HAP-1 (cell line): ENCODE measurements around the gene TPP1.

Experiments
- DNase-seq, 2 experiments: peaks; one replicate each; pipeline ENCODE4 v3.0.0-alpha.2; 2016 to 2020; ENCODE audit warnings: low spot score in 2 of 2
- H3K27me3 ChIP-seq: fragments of 250-450 bp; sonication (Bioruptor Pico); 2 replicates; pipeline ENCODE4 v1.5.1; 2020; ENCODE audit warnings: low read depth, mild to moderate bottlenecking, moderate library complexity
- H3K36me3 ChIP-seq: fragments of 250-450 bp; sonication (Bioruptor Pico); replicated peaks from 2 replicates; pipeline ENCODE4 v1.5.1; 2020; ENCODE audit warnings: mild to moderate bottlenecking
- H3K4me1 ChIP-seq: fragments of 250-450 bp; sonication (Bioruptor Pico); 2 replicates; pipeline ENCODE4 v1.5.1; 2020; ENCODE audit warnings: mild to moderate bottlenecking
- H3K4me3 ChIP-seq: fragments of 250-450 bp; sonication (Bioruptor Pico); 2 replicates; pipeline ENCODE4 v1.5.1; 2020; ENCODE audit warnings: mild to moderate bottlenecking, moderate library complexity
- H3K9me3 ChIP-seq: fragments of 250-450 bp; sonication (Bioruptor Pico); 2 replicates; pipeline ENCODE4 v1.5.1; 2020; ENCODE audit warnings: mild to moderate bottlenecking, moderate library complexity
- in situ Hi-C: fragments of 300-500 bp; cut with MboI; formaldehyde crosslinking; loops from 3 replicates; pipeline ENCODE4 v1.14.3; 2020; ENCODE audit warnings: low sequenced_read_pairs, inconsistent platforms, mixed read lengths

The TPP1 gene

DNA sequence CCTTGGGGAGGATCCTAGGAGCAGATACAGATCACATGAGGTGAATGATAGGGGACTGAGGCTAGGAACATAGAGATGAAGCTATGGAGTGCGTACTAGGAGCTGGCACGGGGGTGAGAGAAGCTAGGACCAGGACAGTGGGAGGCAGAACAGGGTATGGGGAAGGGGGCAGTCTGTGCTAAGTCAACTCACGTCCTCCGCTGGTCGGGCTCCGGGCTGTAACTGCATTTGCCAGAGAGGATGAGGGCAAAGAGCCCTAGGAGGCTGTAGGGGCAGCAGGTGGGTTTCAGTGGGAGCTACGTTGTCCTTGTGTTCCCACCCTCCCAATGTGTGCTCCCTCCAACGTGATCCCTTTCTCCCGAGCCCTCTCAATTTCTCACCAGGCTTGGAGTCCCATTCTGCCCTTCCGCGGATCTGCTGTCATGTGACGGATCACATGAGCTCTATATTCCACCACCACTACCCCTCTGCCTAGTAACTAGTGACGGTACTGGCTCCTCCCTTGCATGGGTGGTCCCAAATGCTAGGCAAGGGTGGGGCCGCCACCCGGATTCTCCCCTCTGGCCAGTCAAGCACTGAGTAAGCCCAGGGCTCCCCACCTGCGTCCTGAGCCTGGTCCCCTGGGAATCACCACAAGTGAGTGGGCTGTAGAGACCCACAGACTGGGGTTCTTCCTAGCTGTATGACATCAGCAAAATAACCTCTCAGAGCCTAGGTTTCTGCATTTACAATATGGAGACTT lies at the start of gene TPP1:
TSS of gene TPP1 (minus strand) at position 419 of the 742 bp plus-strand sequence. CDS start at position 397, 22 bp downstream.
- peaks cover 8% of the 10 kb centered on the region for H3K4me1 ChIP-seq
- no peaks in the 10 kb centered on the region for H3K27me3 ChIP-seq
- in situ Hi-C loops: no loop called here
- peak within 1 kb of the TSS; percentile 53 for H3K4me3 ChIP-seq
- peak; percentile 90 to 93 for DNase-seq
- H3K36me3 ChIP-seq: 0 out of 2 replicates have a peak, but pooled peaks cover 3% of the 10 kb centered on the region
- no peaks in the 10 kb centered on the region for H3K9me3 ChIP-seq

DNA sequence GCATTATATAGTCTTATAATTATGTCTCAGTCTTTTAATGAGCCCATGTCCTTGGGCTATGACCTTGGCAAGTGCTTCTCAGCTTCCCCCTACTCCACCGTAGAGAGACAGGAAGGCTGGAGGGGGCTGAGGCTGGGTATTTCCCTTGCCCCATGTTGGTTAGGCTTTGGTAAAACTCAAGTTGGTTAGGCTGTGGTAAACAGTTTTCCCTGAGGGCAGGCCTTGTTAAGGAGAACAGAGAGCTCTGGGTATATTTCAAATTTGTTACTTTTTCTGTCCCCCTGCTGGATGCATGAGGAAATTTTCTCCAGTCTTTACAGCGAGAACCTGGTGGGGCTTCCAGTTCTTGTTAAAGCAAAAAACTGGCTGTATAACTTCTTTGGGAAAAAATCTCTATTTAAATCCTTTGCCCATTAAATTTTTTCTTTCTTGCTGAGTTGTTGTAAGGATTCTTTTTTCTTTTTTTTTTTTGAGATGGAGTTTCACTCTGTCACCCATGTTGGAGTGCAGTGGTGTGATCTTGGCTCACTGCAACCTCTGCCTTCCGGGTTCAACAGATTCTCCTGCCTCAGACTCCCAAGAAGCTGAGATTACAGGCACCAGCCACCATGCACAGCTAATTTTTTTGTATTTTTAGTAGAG lies 48.6 kb upstream of the TPP1 start:
- no peak overlapping the region for H3K4me3 ChIP-seq
- H3K36me3 ChIP-seq: no peaks in the 10 kb centered on the region
- no peaks in the 10 kb centered on the region for H3K4me1 ChIP-seq
- H3K27me3 ChIP-seq: no peaks in the 10 kb centered on the region
- no peaks in the 10 kb centered on the region for H3K9me3 ChIP-seq
- DNase-seq: peak; percentile 19 to 30
- in situ Hi-C loops: no loop called here

DNA sequence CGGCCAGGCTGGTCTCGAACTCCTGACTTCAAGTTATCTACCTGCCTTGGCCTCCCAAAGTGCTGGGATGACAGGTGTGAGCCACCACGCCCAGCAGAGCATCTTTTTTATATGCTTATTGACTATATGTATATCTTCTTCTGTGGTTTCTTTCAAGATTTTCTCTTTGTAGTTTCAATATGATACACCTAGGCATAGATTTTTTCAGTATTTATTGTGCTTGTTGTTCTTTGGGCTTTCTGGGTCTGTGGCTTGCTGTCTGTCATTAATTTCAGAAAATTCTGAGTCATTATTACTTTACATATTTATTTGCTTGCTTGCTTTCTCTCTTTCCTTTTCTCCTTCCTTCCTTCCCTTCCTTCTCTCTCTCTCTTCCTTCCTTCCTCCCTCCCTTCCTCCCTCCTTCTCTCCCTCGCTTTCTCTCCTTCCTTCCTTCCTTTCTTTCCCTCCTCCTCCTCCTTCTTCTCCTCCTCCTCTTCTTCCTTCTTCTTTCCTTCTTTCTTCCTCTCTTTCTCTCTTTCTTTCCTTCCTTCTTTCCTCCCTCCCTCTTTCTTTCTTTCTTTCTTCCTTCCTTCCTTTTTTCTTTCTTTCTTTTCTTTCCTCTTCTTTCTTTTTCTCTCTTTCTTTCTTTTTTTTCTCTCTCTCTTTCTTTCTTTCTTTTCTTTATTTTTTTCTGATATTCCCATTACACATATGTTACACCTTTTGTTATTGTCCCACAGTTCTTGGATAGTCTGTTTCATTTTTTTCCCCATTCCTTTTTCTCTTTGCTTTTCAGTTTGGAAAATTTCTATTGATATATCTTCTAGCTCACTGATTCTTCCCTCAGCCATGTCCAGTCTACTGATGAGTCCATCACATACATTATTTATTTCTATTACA lies 47.3 kb upstream of the TPP1 start:
- DNase-seq: no peak
- Histone ChIP-seq H3K36me3 (no peaks in the 10 kb centered on the region), H3K4me3 (no peak overlapping the region), H3K27me3 (no peaks in the 10 kb centered on the region), H3K4me1 (no peaks in the 10 kb centered on the region), H3K9me3 (no peaks in the 10 kb centered on the region)
- in situ Hi-C loops: no loop called here

DNA sequence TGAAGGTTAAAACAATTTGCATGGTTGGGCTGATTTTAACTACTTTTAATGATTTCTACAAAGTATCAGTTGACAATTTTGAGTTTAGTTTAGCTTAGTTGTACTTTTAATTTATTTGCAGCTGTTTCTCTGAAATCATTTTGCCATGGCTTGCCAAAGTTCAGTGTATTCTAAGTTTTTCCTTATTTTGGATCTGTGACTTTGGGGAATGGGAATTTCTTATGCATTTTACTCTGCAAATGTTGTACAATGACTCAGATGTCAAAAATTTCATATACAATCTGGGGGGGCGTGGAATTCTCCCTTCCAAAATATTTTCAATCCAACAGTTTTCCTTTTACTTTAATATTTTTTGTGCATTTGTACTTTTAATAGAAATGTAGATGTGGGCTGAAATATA lies 45.3 kb upstream of the TPP1 start:
- Histone ChIP-seq H3K4me1 (no peaks in the 10 kb centered on the region), H3K9me3 (no peaks in the 10 kb centered on the region), H3K27me3 (no peaks in the 10 kb centered on the region), H3K4me3 (no peak overlapping the region), H3K36me3 (no peaks in the 10 kb centered on the region)
- in situ Hi-C loops: no loop called here
- DNase-seq: no peak

DNA sequence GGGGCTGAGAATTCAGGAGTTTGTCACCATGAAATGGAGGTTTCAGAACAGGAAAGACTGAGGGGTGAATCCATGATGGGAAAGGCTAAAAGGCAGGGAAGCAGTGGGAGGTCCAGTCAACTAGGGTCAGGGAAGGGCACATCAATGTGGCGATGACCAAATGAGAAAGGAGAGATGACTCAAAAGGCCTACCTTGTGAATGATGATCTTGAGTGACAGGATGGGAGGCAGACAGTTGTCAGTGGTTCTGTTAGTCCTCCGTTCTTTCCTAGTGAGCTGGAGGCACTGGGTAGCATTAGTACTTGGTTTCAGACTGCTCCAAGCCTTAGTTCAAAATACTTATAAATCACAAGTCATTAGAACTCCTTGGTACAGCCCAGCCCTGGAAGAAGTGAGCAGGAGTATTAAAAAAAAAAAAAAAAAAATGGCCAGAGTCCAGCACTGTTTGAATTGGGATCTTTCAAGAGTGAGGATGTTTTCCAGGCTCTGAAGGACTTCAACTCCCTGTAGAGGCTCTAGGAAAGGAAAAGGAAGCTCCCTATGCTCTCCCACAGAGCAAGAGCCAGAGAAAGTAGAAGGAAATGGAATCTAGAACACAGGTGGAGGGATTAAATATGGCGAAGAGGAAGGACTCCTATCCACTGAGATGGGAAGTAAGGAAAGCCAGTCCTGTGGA lies 44.7 kb upstream of the TPP1 start:
- Histone ChIP-seq H3K4me3 (no peak overlapping the region), H3K4me1 (no peaks in the 10 kb centered on the region), H3K27me3 (no peaks in the 10 kb centered on the region), H3K9me3 (no peaks in the 10 kb centered on the region), H3K36me3 (no peaks in the 10 kb centered on the region)
- DNase-seq: no peak
- in situ Hi-C loops: no loop called here

DNA sequence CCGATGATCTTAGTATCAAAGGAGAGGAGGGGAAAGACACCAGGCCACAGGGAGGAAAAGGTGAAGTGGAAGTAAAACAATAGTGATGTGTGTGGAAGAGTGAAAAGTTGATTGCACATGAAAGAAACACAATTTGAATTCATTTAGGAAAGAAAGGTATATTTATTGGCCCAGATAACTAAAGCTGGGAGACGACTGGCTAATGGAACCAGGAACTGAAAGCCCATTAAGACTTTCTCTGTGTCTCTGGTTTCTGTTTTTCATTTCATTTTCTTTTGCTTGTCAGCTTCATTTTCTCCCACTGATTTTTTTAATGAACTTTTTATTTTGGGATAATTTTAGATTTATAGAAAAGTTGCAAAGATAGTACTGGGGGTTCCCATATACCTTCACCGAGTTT lies 41.5 kb upstream of the TPP1 start:
- Histone ChIP-seq H3K4me3 (no peak overlapping the region), H3K9me3 (no peaks in the 10 kb centered on the region), H3K27me3 (peaks cover 5% of the 10 kb centered on the region; the same call in 1 of the 2 replicates), H3K4me1 (no peaks in the 10 kb centered on the region), H3K36me3 (no peaks in the 10 kb centered on the region)
- in situ Hi-C loops: no loop called here
- DNase-seq: no peak

DNA sequence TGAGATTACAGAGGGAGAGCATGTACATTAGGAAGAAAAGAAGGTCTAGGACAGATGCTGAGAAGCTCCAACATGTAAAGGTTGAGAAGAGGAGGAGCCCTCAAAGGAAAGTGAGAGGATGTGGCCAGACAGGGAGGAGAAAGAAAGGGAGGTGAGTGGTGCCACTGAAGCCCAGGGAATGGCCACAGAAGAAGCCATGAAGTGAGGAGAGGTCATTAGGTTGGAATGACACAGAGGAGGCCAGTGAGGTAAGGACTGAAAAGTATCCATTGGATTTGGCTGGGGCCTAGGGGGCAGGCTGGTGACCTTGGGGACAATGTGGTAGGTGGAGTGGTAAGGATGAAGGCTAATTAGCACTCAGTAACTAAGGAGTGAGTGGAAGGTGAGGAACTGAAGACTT lies 39.4 kb upstream of the TPP1 start:
- no peaks in the 10 kb centered on the region for H3K4me1 ChIP-seq
- H3K27me3 ChIP-seq: peaks cover 5% of the 10 kb centered on the region; the same call in 1 of the 2 replicates
- no peak overlapping the region for H3K4me3 ChIP-seq
- in situ Hi-C loops: no loop called here
- no peak for DNase-seq
- no peaks in the 10 kb centered on the region for H3K36me3 ChIP-seq
- H3K9me3 ChIP-seq: no peaks in the 10 kb centered on the region

DNA sequence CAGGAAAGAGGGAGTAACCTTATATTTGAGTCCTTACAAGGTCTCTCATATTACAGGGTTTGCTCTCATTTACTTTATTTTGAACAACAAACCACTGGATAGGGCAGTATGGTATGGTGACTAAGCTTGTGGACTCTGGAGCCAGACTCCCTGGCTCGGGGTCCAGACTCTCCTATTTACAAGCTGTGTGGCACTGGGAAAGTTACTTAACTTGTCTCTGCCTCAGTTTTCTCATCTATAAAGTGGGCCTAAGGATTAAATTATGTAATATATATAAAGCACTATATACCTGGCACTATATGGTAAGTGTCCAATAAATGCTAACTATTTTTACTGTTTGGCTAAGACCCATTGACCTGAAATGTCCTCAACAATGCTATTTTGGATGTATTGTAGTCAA lies 38.1 kb upstream of the TPP1 start:
- H3K9me3 ChIP-seq: no peaks in the 10 kb centered on the region

DNA sequence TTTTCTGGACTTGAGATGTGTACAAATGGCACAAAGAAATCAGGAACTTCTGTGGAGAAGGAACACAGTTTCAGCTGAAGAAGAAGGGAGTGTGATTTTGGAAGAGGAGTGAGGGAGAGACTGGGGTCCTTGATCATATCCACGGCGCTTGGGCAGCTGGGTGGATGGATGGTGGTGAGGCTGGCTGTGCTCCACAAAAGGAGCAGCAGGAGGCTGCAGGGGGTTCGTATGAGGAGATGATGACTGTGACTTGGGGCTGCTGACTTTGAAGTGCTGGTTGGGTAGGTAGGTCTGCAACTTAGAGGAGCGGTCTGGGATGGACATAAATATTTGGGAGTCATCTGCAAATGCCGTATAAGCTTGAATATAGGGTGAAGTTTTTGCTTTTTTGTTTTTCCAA lies 37.7 kb upstream of the TPP1 start:
- Histone ChIP-seq H3K9me3 (no peaks in the 10 kb centered on the region), H3K4me1 (no peaks in the 10 kb centered on the region), H3K4me3 (no peak overlapping the region), H3K27me3 (peaks cover 7% of the 10 kb centered on the region), H3K36me3 (no peaks in the 10 kb centered on the region)
- in situ Hi-C loops: no loop called here
- DNase-seq: no peak

More for the DNA sequence above, 38.1 kb upstream of the TPP1 start:
- no peak overlapping the region for H3K4me3 ChIP-seq
- H3K4me1 ChIP-seq: no peaks in the 10 kb centered on the region
- H3K27me3 ChIP-seq: peaks cover 5% of the 10 kb centered on the region; the same call in 1 of the 2 replicates
- DNase-seq: no peak
- in situ Hi-C loops: no loop called here
- no peaks in the 10 kb centered on the region for H3K36me3 ChIP-seq

DNA sequence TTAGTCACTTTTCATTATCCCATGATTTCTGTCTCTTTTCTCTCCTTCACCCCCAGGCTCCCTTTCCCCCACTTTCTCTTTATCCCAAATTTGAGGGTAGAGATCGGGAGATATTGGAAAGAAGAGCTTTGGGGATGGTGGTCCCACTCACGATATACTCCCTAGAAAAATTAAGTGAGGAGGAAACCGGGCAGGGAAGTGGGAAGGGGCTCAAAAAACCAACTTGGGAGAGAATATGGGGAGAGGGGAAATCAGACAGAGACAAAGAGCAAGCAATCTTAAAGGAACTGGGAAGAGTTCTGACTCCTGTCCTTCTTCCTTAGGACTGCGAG lies 37.3 kb upstream of the TPP1 start:
- H3K27me3 ChIP-seq: peaks cover 9% of the 10 kb centered on the region
- in situ Hi-C loops: no loop called here
- no peaks in the 10 kb centered on the region for H3K4me1 ChIP-seq
- no peaks in the 10 kb centered on the region for H3K36me3 ChIP-seq
- H3K4me3 ChIP-seq: no peak overlapping the region
- no peak for DNase-seq
- H3K9me3 ChIP-seq: no peaks in the 10 kb centered on the region

DNA sequence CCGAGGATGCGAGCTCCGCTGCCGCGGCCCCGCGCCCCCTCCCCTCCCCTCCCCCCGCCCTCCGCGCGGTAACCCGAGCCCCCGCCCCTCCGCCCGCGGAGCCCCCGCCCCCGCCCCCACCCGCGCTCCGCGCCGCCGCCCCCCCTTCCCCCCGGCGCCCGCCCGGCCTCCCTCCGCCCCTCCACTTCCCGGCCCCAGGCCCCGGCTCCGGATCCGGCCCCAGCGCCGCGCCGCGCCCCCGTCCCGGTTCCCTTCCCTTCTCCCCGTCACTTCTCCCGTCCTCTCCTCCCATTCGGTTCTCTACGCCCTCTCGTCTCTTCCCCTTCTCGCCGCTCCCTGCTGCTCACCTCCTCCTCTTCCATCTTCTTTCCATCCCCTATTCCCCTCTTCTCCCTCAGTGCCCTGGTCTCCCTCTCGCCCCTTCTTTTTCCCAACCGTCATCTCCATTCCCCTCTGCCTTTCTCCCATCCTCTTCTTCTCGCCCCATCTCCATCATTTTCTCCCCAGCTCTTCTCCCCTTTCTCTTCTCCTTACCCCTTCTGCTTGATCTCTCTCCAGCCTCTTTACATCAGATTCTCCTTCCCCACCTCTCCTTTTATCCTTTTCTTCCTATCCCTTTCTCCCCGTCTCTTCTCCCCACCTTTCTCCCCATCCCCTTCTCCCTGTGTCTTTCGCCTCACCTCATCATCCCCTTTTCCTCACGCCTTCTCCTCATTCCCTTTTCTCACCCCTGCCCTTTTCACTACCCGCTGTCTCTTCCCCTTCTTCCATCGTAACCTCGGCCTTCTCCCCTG lies 36.8 kb upstream of the TPP1 start, which contains the start of gene DCHS1:
TSS of gene DCHS1 (minus strand) at position 20 of the 794 bp plus-strand sequence. CDS start 14,196 bp downstream, outside the sequence.
- Histone ChIP-seq H3K4me1 (no peaks in the 10 kb centered on the region), H3K9me3 (no peaks in the 10 kb centered on the region), H3K36me3 (no peaks in the 10 kb centered on the region), H3K4me3 (peak within 1 kb of the TSS; percentile 32), H3K27me3 (peaks cover 9% of the 10 kb centered on the region)
- in situ Hi-C loops: no loop called here
- DNase-seq: peak in 1 of 2 experiments; percentile 57

DNA sequence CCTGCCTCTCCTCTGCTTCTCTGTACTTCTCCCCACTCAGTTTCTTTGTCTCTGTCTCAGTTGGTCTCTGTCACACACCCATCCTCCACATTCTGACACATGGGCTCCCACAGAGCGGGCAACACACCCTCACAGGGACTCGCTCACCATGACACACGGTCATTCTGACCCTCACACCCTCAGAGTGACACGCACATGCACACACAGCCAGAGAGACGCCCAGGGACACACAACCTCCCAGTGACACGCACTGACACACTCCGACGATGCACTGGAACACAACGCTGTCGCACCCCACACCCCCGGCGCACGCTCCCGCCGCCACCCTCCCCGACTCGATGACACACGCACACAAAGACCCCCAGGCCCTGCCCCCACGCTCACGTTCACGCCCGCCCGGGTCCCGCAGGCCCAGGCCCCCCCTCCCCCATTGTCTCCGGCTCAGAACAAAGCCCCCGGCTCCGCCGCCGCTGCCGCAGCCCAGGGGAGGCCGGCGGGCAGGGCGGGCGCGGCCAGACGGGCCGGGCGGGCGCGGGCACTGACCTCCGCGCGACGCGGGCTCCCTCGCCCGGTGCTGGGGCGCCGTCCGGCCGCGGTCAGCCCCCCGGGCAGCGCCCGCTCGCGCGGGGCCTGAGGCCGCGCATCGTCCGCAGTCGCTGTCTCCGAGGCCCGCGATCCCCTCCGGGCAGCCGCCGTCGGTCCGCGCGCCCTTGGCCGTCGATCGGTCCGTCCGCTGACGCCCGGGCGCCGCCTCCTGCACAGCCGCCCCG lies 36.0 kb upstream of the TPP1 start:
- peak overlapping the region; percentile 8; the same call in 1 of the 2 replicates for H3K4me3 ChIP-seq
- H3K4me1 ChIP-seq: no peaks in the 10 kb centered on the region
- no peaks in the 10 kb centered on the region for H3K36me3 ChIP-seq
- no peaks in the 10 kb centered on the region for H3K9me3 ChIP-seq
- in situ Hi-C loops: no loop called here
- DNase-seq: peak in 1 of 2 experiments; percentile 17
- peaks cover 9% of the 10 kb centered on the region for H3K27me3 ChIP-seq
